HEK293 (cell line): ENCODE measurements around the gene RNASE8.
"Not testable (repeated sequence)": the region's sequence is repeated elsewhere in the genome, so short reads cannot be mapped to it uniquely, and the experiment has no call there.

ENCODE experiments used
- GLIS1 ChIP-seq: fragments of 450-650 bp; formaldehyde crosslinking; IDR thresholded peaks from 2 replicates; pipeline ENCODE4 v1.5.1; 2016; ENCODE audit warnings: missing biosample characterization, missing genetic modification characterization
- SALL2 ChIP-seq: fragments of 450-650 bp; formaldehyde crosslinking; IDR thresholded peaks from 2 replicates; pipeline ENCODE4 v1.5.0; 2017; ENCODE audit warnings: missing biosample characterization, mild to moderate bottlenecking, missing genetic modification characterization, borderline replicate concordance
- ZBTB21 ChIP-seq: fragments of 450-650 bp; formaldehyde crosslinking; IDR thresholded peaks from 2 replicates; pipeline ENCODE4 v1.5.1; 2017; ENCODE audit warnings: missing biosample characterization, missing genetic modification characterization
- ZNF24 ChIP-seq: fragments of 450-650 bp; formaldehyde crosslinking; IDR thresholded peaks from 2 replicates; pipeline ENCODE4 v1.5.1; 2016; ENCODE audit warnings: missing biosample characterization, missing genetic modification characterization
- ZNF623 ChIP-seq: fragments of 450-650 bp; formaldehyde crosslinking; IDR thresholded peaks from 2 replicates; pipeline ENCODE4 v1.5.1; 2016; ENCODE audit warnings: missing biosample characterization, missing genetic modification characterization
- ZNF670 ChIP-seq: fragments of 450-650 bp; formaldehyde crosslinking; IDR thresholded peaks from 2 replicates; pipeline ENCODE4 v1.5.1; 2016; ENCODE audit warnings: missing biosample characterization, missing genetic modification characterization, low read depth
- ZNF707 ChIP-seq: fragments of 450-650 bp; formaldehyde crosslinking; IDR thresholded peaks from 2 replicates; pipeline ENCODE4 v1.5.1; 2016; ENCODE audit warnings: missing biosample characterization, missing genetic modification characterization
- TF ChIP-seq, protein P1 (sequence below): fragments of 450-650 bp; formaldehyde crosslinking; IDR thresholded peaks from 2 replicates; pipeline ENCODE4 v1.5.1; 2016; ENCODE audit warnings: missing biosample characterization, missing genetic modification characterization
- TF ChIP-seq, protein P2 (sequence below): IDR thresholded peaks from 2 replicates; pipeline ENCODE4 v1.6.1; 2011; ENCODE audit warnings: mild to moderate bottlenecking, low read depth, low read length, borderline replicate concordance

DNA sequence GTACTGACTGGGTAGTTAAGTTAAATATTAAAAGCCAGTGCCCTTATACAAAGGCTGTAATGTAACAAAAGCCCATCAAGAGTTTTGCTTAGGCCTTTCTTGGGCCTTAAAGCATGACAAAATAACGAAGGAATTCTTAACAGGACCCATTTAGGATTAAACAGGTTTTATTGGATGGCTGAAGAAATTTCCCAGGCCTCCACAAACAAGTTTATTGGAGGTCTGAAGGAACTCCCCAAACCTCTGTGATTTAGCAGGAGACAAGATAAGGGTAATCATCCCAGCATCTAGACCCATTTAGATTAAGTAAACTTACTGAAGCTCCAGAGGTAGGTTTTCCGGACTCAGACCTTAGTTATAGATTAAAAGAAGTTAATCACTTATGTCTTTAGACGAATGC lies 47.9 kb upstream of the RNASE8 start:
- TF ChIP-seq ZNF707 (tag by site-specific recombination); ZNF623; ZNF670 (tag by site-specific recombination); GLIS1; ZNF24 (tag by site-specific recombination); SALL2 (tag by site-specific recombination); ZBTB21 (tag by site-specific recombination): not testable (repeated sequence)
- TF ChIP-seq, protein P1, sequence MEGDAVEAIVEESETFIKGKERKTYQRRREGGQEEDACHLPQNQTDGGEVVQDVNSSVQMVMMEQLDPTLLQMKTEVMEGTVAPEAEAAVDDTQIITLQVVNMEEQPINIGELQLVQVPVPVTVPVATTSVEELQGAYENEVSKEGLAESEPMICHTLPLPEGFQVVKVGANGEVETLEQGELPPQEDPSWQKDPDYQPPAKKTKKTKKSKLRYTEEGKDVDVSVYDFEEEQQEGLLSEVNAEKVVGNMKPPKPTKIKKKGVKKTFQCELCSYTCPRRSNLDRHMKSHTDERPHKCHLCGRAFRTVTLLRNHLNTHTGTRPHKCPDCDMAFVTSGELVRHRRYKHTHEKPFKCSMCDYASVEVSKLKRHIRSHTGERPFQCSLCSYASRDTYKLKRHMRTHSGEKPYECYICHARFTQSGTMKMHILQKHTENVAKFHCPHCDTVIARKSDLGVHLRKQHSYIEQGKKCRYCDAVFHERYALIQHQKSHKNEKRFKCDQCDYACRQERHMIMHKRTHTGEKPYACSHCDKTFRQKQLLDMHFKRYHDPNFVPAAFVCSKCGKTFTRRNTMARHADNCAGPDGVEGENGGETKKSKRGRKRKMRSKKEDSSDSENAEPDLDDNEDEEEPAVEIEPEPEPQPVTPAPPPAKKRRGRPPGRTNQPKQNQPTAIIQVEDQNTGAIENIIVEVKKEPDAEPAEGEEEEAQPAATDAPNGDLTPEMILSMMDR, result not testable (repeated sequence)
- TF ChIP-seq, protein P2, sequence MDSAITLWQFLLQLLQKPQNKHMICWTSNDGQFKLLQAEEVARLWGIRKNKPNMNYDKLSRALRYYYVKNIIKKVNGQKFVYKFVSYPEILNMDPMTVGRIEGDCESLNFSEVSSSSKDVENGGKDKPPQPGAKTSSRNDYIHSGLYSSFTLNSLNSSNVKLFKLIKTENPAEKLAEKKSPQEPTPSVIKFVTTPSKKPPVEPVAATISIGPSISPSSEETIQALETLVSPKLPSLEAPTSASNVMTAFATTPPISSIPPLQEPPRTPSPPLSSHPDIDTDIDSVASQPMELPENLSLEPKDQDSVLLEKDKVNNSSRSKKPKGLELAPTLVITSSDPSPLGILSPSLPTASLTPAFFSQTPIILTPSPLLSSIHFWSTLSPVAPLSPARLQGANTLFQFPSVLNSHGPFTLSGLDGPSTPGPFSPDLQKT, result not testable (repeated sequence)
